Stimulated activated CD8-positive, alpha-beta memory T cell treated with anti-CD3 and anti-CD28 coated beads, Interleukin-4, amount 100 ng/mL, for 48 hours (primary cell): ENCODE results near the gene PDE1A.

Experiments used
- DNase-seq: peaks from one replicate; pipeline ENCODE4 v3.0.0-alpha.2; 2020

PDE1A gene

GRCh38 chr2:182426918-182427240 lies at the start of gene PDE1A:
Gene PDE1A (minus strand): TSS chr2:182427036.
- no peak for DNase-seq

- DNase-seq = no peak
Observed at GRCh38 chr2:182473635-182474034, 46.8 kb upstream of the PDE1A start.

- DNase-seq = no peak
Observed at GRCh38 chr2:182463760-182464159, 36.9 kb upstream of the PDE1A start.

GRCh38 chr2:182456784-182457183 lies 29.9 kb upstream of the PDE1A start:
- no peak for DNase-seq

GRCh38 chr2:182452456-182452990 lies 25.7 kb upstream of the PDE1A start:
- DNase-seq = no peak

- DNase-seq = no peak
Observed at GRCh38 chr2:182448371-182448770, 21.5 kb upstream of the PDE1A start.

GRCh38 chr2:182447863-182448262 lies 21.0 kb upstream of the PDE1A start:
- DNase-seq = no peak

- DNase-seq = no peak
Observed at GRCh38 chr2:182447163-182447562, 20.3 kb upstream of the PDE1A start.

- DNase-seq = no peak
Observed at GRCh38 chr2:182446087-182446486, 19.3 kb upstream of the PDE1A start.

GRCh38 chr2:182445391-182445965 lies 18.6 kb upstream of the PDE1A start:
- DNase-seq = no peak

- DNase-seq = no peak
Observed at GRCh38 chr2:182444806-182445205, 18.0 kb upstream of the PDE1A start.

- DNase-seq = no peak
Observed at GRCh38 chr2:182444170-182444569, 17.3 kb upstream of the PDE1A start.

GRCh38 chr2:182436252-182436651 lies 9.4 kb upstream of the PDE1A start:
- no peak for DNase-seq

GRCh38 chr2:182435754-182436153 lies 8.9 kb upstream of the PDE1A start:
- DNase-seq = no peak

- no peak for DNase-seq
Observed at GRCh38 chr2:182432051-182432450, 5.2 kb upstream of the PDE1A start.

- DNase-seq = no peak
Observed at GRCh38 chr2:182428476-182428875, 1.6 kb upstream of the PDE1A start.

- DNase-seq = no peak
Observed at GRCh38 chr2:182426082-182426917, 536 bp downstream of the PDE1A start.

- no peak for DNase-seq
Observed at GRCh38 chr2:182422864-182423263, 4.0 kb downstream of the PDE1A start.

GRCh38 chr2:182420669-182421068 lies 6.2 kb downstream of the PDE1A start:
- DNase-seq = no peak

- DNase-seq = no peak
Observed at GRCh38 chr2:182416861-182417260, 10.0 kb downstream of the PDE1A start.

- DNase-seq = no peak
Observed at GRCh38 chr2:182416191-182416590, 10.6 kb downstream of the PDE1A start.

GRCh38 chr2:182415771-182416170 lies 11.1 kb downstream of the PDE1A start:
- DNase-seq = no peak

GRCh38 chr2:182412858-182413257 lies 14.0 kb downstream of the PDE1A start:
- no peak for DNase-seq

- DNase-seq = no peak
Observed at GRCh38 chr2:182410120-182410519, 16.7 kb downstream of the PDE1A start.

GRCh38 chr2:182406221-182406620 lies 20.6 kb downstream of the PDE1A start:
- no peak for DNase-seq
